HG02678 (cell line): ENCODE results near the gene MS4A5.
A peak's percentile ranks its signal among the peaks of the same experiment; 100 is the strongest.

ENCODE experiments used
- ATAC-seq: cut with Tn5 transposase; IDR thresholded peaks from one replicate; pipeline ENCODE4 v1.9.1; 2021; ENCODE audit warnings: mild to moderate bottlenecking, moderate library complexity; ENCODE audit not compliant: unreplicated experiment

Gene MS4A5

DNA sequence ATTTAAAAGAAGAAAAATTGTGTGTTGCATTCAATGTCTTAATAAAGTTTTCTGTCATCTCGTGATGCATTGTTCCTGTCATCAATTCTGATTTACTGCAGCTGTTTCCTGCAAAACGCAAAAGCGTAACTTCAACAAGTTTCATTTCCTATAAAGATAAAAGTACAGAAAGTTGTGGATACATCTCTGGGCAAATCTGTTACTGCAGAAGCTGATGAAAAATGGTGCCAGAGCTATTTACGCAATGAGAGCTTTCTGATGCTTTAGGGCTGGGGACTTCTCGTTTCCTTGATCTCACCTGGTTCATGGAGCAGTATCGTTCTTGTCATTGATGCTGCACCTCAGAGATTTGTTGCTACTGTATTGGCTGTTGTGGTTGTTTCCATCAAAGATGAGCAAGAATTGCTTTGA, 47.7 kb downstream of the MS4A5 start:
- ATAC-seq: peak; percentile 74

DNA sequence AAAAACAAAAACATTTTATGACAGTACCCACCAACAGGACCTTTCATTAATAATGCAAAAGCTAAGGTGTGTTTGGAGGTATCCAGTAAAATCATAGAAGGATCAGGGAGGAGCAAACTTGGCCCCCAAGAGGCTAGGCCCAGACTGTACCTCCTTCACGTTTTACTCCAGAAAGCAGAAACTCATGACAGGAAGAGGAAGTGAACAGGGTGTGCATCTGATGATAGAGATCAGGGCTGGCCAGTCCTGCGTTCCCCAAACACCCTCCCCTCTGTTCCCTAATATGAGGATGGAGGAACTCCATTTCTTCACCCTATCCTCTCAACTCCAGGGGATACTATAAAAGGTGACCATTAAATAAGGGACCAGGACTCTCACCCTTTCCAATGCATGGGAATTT, 53.0 kb downstream of the MS4A5 start:
- no peak for ATAC-seq

DNA sequence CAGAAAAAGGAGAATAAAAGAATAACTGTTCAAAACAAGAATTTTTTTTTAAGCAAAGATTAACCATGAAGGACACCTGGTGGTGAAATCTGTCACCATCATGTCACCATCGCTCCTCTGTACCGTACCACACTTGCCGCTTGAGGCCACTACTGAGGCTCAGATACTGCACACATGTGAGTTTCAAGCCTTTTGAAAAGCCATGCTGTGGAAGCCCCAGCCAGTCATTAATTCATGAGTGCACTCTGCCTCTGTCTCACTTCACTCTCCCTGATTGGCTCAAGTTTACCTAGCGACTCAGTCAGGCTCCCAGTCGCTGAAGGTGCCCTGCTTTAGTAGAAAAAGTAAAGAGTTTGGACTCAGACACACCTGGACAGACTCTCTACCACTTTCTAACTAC, 56.6 kb downstream of the MS4A5 start:
- ATAC-seq: peak; percentile 98

DNA sequence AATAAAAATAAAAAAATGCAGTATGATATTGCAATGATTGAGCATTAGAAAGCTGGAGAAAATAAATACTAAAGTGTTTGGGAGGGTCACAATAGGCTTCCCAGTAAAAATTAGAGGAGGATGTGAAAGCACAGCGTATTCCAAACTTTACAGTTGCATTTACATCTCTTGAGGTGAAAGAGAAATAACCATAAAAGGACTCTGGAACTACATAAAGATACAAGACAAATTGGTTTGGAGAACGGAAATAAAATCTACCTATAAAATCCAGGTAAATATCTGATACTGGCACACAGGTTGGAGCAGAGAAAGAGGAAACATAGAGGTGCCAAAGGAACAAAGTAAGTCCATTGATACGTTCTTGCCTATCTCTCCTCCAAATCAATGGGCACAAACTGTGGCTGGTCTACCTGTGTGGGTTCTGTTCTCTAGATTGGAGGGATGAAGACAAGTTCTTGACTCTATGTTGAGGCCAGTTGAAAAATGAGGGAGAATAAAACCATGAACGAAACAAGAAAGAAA, 63.2 kb downstream of the MS4A5 start, which contains the start of gene MS4A12:
MS4A12 (plus strand) TSS at position 291 of the 522 bp plus-strand sequence. CDS start 4,541 bp downstream, outside the sequence.
- ATAC-seq: no peak

DNA sequence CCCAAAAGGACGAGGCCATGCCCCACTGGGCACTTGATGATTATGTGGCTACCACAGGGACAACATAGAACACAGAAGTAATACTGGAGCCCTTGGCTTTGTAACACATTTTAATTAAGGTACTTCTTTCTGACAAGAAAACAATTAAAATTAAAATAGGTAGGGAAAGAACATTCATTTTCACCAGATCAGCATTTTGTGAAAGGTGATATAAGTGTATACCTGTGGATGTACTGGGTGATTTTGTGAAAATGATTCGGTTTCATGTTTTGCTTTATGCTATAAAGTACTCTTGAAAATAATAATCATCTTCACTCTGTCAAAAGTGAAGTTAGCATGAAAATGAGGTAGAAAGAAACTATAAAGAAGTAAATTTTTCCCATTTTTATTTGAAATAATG, 64.1 kb downstream of the MS4A5 start:
- no peak for ATAC-seq
